AG04449 (cell line): Measurements from ENCODE around the gene MEGF10.

Source experiments
- CTCF ChIA-PET: fragments of 350-600 bp; formaldehyde crosslinking; extraction: SDS; loops from one replicate; lab custom pipeline; 2021; ENCODE audit warnings: antibody characterized with exemption; lab: Yijun Ruan, JAX
- POLR2A ChIA-PET: fragments of 400-600, 350-600 bp; formaldehyde crosslinking; extraction: SDS; loops from one replicate; lab custom pipeline; 2020; ENCODE audit warnings: antibody characterized with exemption, inconsistent platforms; lab: Yijun Ruan, JAX
- DNase-seq: peaks from one replicate; pipeline ENCODE4 v3.0.0-alpha.2; 2010; ENCODE audit warnings: low read depth, low spot score
- H3K4me3 ChIP-seq: 2 replicates; pipeline ENCODE4 v1.5.1; 2011; ENCODE audit warnings: low read depth, mild to moderate bottlenecking, control low read depth, low read length
- CTCF ChIP-seq: IDR thresholded peaks from one replicate; pipeline ENCODE4 v1.5.1; 2011; ENCODE audit warnings: mild to moderate bottlenecking, moderate library complexity, low read length, control low read depth, inconsistent platforms; ENCODE audit not compliant: insufficient read depth; ENCODE audit errors: missing control alignments

The MEGF10 gene

GRCh38 chr5:127402361-127402760 is 111.8 kb downstream of the MEGF10 start:
- DNase-seq: no peak
- H3K4me3 ChIP-seq: no peak overlapping the region
- ChIA-PET CTCF (no interaction called here), POLR2A (no interaction called here)
- TF ChIP-seq CTCF: no peak

DNA sequence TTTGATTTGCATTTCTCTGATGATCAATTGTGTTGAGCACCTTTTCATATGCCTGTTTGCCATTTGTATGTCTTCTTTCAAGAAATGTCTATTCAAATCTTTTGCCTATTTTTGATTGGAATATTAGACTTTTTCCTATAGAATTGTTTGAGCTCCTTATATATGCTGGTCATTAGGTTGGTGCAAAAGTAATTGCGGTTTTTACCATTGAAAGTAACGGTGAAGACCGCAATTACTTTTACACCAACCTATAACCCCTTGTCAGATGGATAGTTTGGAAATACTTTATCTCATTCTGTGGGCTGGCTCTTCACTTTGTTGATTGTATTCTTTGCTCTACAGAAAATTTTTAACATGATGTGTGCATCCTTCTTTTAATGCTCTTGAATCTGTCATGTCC is 113.6 kb downstream of the MEGF10 start:
- CTCF ChIA-PET: no interaction called here
- H3K4me3 ChIP-seq: no peak overlapping the region
- TF ChIP-seq CTCF: no peak
- POLR2A ChIA-PET: no interaction called here
- DNase-seq: no peak

DNA sequence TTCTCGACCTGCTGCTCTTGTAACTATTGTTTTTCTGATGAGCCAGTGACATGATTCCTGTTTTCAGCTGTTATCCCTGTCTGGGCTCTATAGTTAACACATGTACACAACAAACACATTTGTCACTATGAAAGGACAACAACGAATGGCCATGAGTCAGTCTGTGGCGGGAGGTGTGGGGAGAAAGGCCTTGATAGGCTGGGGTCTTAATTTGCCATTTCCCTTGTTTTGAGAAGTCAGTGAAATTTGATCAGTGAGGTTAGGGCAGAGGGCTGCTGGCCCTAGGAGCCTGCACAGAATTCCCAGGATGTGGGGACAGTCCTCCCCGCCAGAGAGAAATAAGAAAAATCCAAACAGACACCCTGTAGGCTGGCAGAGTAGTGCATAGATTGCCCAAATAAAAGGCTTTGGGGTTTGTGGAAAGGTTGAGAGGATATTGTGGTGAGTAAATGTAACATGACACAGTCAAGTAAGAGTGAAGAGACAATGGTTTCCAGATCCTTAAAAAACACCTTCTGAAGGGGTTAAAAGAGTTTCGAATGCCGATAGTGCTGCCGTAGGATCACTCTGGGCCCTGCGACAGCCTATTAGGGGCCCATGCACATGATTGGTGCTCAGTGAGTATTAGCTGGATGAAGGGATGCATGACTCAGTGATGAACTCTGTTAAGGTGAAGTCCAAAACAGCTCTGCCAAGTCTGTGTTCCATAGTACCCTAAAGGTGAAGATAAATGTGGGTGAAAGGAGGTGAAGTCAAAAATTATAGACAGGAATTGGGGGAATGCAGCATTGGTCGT is 115.9 kb downstream of the MEGF10 start:
- POLR2A ChIA-PET: no interaction called here
- CTCF ChIA-PET: no interaction called here
- no peak for DNase-seq

DNA sequence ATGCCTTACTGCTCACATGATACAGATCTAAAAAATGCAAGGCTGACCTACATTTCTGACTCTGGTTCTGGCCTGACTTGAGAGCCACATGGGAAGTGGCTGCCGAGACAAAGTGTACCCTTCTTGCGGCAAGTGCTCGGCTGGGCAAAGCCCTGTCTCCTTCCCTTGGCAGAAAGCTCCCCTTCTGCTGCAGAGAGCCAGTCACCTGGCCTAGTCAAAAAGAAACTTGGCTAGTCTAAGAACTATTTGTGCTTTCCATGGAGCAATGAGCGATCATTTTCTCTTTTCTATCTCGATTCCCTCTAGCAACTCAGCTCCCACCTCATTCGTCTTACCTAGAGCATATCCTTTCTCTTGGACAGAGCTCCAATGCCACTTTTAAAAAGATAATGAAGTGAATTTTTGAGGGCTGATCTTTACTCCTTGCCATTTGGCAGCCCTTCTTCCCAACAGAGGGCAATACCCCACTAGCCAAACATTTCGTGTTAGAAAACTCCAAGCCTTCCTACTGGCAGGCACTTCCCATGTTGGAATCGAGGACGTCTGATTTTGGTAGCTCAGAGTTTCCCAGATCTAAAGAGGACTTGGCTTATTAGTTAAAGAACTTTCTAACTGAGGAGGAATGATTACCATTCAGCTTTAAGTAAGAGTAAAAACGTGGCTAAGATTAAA is 118.8 kb downstream of the MEGF10 start:
- no peak for TF ChIP-seq CTCF
- CTCF ChIA-PET: no interaction called here

More for the DNA sequence above, 115.9 kb downstream of the MEGF10 start:
- no peak overlapping the region for H3K4me3 ChIP-seq
- no peak for TF ChIP-seq CTCF

DNA sequence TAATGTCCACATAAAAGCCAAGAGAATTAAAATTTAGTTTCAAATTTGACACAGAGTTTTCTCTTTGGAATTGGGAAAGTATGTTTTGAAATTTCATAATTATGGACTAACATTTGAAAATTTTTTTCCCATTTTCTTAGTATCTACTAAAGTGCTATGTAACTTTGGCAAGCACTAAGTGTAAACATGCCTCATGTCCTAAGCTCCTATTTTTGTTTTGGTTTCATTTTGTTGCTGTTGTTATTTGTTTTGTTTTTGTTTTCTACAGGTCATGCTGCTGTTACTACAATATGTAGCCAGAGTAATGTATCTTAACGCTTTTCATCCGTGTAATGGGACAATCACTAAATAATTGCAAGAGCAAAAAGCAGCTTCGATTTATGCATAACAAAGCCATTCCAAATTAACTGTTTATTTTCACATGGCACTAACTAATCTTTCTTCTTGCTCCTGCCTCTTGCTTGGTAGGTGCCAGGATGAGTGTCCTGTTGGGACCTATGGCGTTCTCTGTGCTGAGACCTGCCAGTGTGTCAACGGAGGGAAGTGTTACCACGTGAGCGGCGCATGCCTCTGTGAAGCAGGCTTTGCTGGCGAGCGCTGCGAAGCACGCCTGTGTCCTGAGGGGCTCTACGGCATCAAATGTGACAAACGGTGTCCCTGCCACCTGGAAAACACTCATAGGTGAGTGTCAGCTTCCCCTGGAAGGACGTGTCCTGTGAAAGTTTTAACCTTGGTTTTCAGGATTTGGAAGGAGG is 119.5 kb downstream of the MEGF10 start:
- no peak for DNase-seq
- CTCF ChIA-PET: no interaction called here
- POLR2A ChIA-PET: no interaction called here
- H3K4me3 ChIP-seq: no peak overlapping the region
- no peak for TF ChIP-seq CTCF

More for the DNA sequence above, 118.8 kb downstream of the MEGF10 start:
- POLR2A ChIA-PET: no interaction called here
- no peak overlapping the region for H3K4me3 ChIP-seq
- no peak for DNase-seq

GRCh38 chr5:127410959-127411358 is 120.4 kb downstream of the MEGF10 start:
- no peak overlapping the region for H3K4me3 ChIP-seq
- ChIA-PET CTCF (no interaction called here), POLR2A (no interaction called here)
- no peak for DNase-seq
- TF ChIP-seq CTCF: no peak
